ENCODE measurements around the gene SASH3.

The SASH3 gene

GRCh38 chrX:129744861-129745321 lies 34.9 kb upstream of the SASH3 start:
- ATAC-seq = no peak
- no peak for TF ChIP-seq OSR1 (CRISPR knock-in tag; IDR thresholded peaks at IDR 0.05)

GRCh38 chrX:129746557-129747470 lies 32.9 kb upstream of the SASH3 start:
- ATAC-seq = no peak
- TF ChIP-seq PATZ1 (CRISPR knock-in tag; IDR thresholded peaks at IDR 0.05; ENCODE audit: borderline replicate concordance) = no peak
- no peak for TF ChIP-seq POU6F1 (CRISPR knock-in tag; IDR thresholded peaks at IDR 0.05; ENCODE audit: borderline replicate concordance, low read depth)
- TF ChIP-seq ZFP30 (CRISPR knock-in tag; IDR thresholded peaks at IDR 0.05) = no peak
- no peak for TF ChIP-seq ZNF565 (CRISPR knock-in tag; conservative IDR thresholded peaks at IDR 0.05; ENCODE audit: low read depth)
- TF ChIP-seq ZNF8 (CRISPR knock-in tag; IDR thresholded peaks at IDR 0.05) = no peak
- TF ChIP-seq GLIS3 (CRISPR knock-in tag; IDR thresholded peaks at IDR 0.05) = no peak
- TF ChIP-seq TSHZ2 (CRISPR knock-in tag; IDR thresholded peaks at IDR 0.05) = no peak
- no peak for TF ChIP-seq CREB5 (CRISPR knock-in tag; IDR thresholded peaks at IDR 0.05; ENCODE audit: low read depth)
- no peak for TF ChIP-seq CSRNP3 (CRISPR knock-in tag; IDR thresholded peaks at IDR 0.05)
- TF ChIP-seq ZC3H10 (CRISPR knock-in tag; IDR thresholded peaks at IDR 0.05) = no peak
- TF ChIP-seq ZFP3 (CRISPR knock-in tag; IDR thresholded peaks at IDR 0.05) = no peak
- TF ChIP-seq RARB (CRISPR knock-in tag; IDR thresholded peaks at IDR 0.05) = no peak
- no peak for TF ChIP-seq PPARA (CRISPR knock-in tag; IDR thresholded peaks at IDR 0.05; ENCODE audit: borderline replicate concordance)

GRCh38 chrX:129747533-129747932 lies 32.2 kb upstream of the SASH3 start:
- no peak for ATAC-seq
- TF ChIP-seq OSR1 (CRISPR knock-in tag; IDR thresholded peaks at IDR 0.05) = no peak
- TF ChIP-seq ZNF70 (CRISPR knock-in tag; IDR thresholded peaks at IDR 0.05) = no peak
- no peak for TF ChIP-seq ZNF8 (CRISPR knock-in tag; IDR thresholded peaks at IDR 0.05)
- no peak for TF ChIP-seq PPARA (CRISPR knock-in tag; IDR thresholded peaks at IDR 0.05; ENCODE audit: borderline replicate concordance)

- no peak for ATAC-seq
- TF ChIP-seq TOX (CRISPR knock-in tag; IDR thresholded peaks at IDR 0.05; ENCODE audit: borderline replicate concordance) (no peak), SNAI2 (CRISPR knock-in tag; IDR thresholded peaks at IDR 0.05) (no peak), PATZ1 (CRISPR knock-in tag; IDR thresholded peaks at IDR 0.05; ENCODE audit: borderline replicate concordance) (no peak), RARB (CRISPR knock-in tag; IDR thresholded peaks at IDR 0.05) (no peak), ZNF8 (CRISPR knock-in tag; IDR thresholded peaks at IDR 0.05) (no peak), PPARA (CRISPR knock-in tag; IDR thresholded peaks at IDR 0.05; ENCODE audit: borderline replicate concordance) (no peak), CSDC2 (CRISPR knock-in tag; IDR thresholded peaks at IDR 0.05) (no peak), ESRRG (CRISPR knock-in tag; IDR thresholded peaks at IDR 0.05) (no peak), ZC3H10 (CRISPR knock-in tag; IDR thresholded peaks at IDR 0.05) (no peak), OSR1 (CRISPR knock-in tag; IDR thresholded peaks at IDR 0.05) (no peak), CREB5 (CRISPR knock-in tag; IDR thresholded peaks at IDR 0.05; ENCODE audit: low read depth) (no peak), ZFP30 (CRISPR knock-in tag; IDR thresholded peaks at IDR 0.05) (no peak), POU6F1 (CRISPR knock-in tag; IDR thresholded peaks at IDR 0.05; ENCODE audit: borderline replicate concordance, low read depth) (no peak)
These were observed 31.4 kb upstream of the SASH3 start for GRCh38 chrX:129748305-129748704.
